Transverse colon (tissue), 4 donors: Measurements from ENCODE around the gene STIP1. TPM values are rescaled to one million over a fixed set of nuclear protein-coding genes. Genes with fewer than 3 reads are reported as not detected.
A peak's percentile ranks its signal among the peaks of the same experiment; 100 is the strongest.

Experiments used
- DNase-seq: peaks from one replicate; pipeline ENCODE4 v3.0.0-alpha.2; 2019
- H3K27ac ChIP-seq, 4 donors: fragments of 200-600 bp; sonication (generic); 2 replicates each; pipeline ENCODE4 v1.5.1; 2016 to 2018; ENCODE audit warnings: inconsistent platforms in 4 of 4
- H3K27me3 ChIP-seq: fragments of 200-600 bp; sonication (generic); 2 replicates; pipeline ENCODE4 v1.5.1; 2017; ENCODE audit warnings: inconsistent platforms
- H3K36me3 ChIP-seq, 4 donors: fragments of 200-600 bp; sonication (generic); 2 replicates each; pipeline ENCODE4 v1.5.1; 2017 to 2019; ENCODE audit warnings: inconsistent platforms in 4 of 4
- H3K4me1 ChIP-seq, 4 donors: fragments of 200-600 bp; sonication (generic); 2 replicates each; pipeline ENCODE4 v1.5.1; 2017 to 2020; ENCODE audit warnings: inconsistent platforms in 4 of 4
- H3K4me3 ChIP-seq, 4 donors: fragments of 200-600 bp; sonication (generic); 1 replicate in 1 of 4; 2 replicates in 3 of 4; pipeline versions ENCODE4 v1.5.1 to v1.6.1; 2017 to 2019; ENCODE audit warnings: inconsistent platforms in 4 of 4
- H3K9me3 ChIP-seq, 2 donors: fragments of 200-600 bp; sonication (generic); 2 replicates each; pipeline ENCODE4 v1.5.1; 2017 to 2019; ENCODE audit warnings: inconsistent platforms in 2 of 2
- EP300 ChIP-seq: sonication (generic); formaldehyde crosslinking; IDR thresholded peaks from one replicate; pipeline ENCODE4 v1.6.1; 2017; ENCODE audit warnings: antibody characterized with exemption, low read depth
- POLR2A ChIP-seq: fragments of 450-650 bp; IDR thresholded peaks from one replicate; pipeline ENCODE4 v1.6.1; 2016; ENCODE audit warnings: antibody characterized with exemption, mild to moderate bottlenecking, moderate library complexity
- POLR2AphosphoS5 ChIP-seq, 3 donors: sonication (generic); formaldehyde crosslinking; IDR thresholded peaks; one replicate each; pipeline ENCODE4 v1.6.1; 2016; ENCODE audit warnings: antibody characterized with exemption in 3 of 3
- WGBS, 2 donors: methylation state at CpG; one replicate each; pipeline ENCODE4 v1.1.5; 2018; ENCODE audit warnings: low coverage in 1 of 2; 5-methylcytosine and 5-hydroxymethylcytosine counted together
- in situ Hi-C, 4 donors: fragments of 200-750 bp; cut with MboI; loops; one replicate each; pipeline versions ENCODE4 v1.15.0 to v1.15.1; 2017; ENCODE audit warnings: low sequenced_read_pairs in 3 of 4, low pct_ligation_motif_present in 1 of 4, low pct_unique_long_range_greater_than_20kb in 1 of 4
- intact Hi-C: fragments of 100-400 bp; cut with DNase I; formaldehyde crosslinking; loops from one replicate; pipeline ENCODE4 v1.15.1; 2023; ENCODE audit warnings: low total_unique reads
- total RNA-seq, 4 donors: library from RNA; depleted of rRNA; stranded (reverse); fragments of >200 nt; gene quantifications; one replicate each; pipeline ENCODE4 v1.1.0, GENCODE V29; 2016
- TF ChIP-seq, protein P1 (sequence below), 5 experiments: fragments of 200-600 bp in 3 of 5; fragments of 450-650 bp in 2 of 5; sonication (generic) in 3 of 5; IDR thresholded peaks; 1 replicate in 2 of 5; 2 replicates in 3 of 5; pipeline ENCODE4 v1.5.1; 2016 to 2017; ENCODE audit warnings: antibody characterized with exemption in 5 of 5, inconsistent platforms in 3 of 5, mild to moderate bottlenecking in 2 of 5, moderate library complexity in 1 of 5

STIP1 gene
- total RNA-seq, 4 donors from 2014 or later: 45.3 to 181 (median 65.9) TPM

DNA sequence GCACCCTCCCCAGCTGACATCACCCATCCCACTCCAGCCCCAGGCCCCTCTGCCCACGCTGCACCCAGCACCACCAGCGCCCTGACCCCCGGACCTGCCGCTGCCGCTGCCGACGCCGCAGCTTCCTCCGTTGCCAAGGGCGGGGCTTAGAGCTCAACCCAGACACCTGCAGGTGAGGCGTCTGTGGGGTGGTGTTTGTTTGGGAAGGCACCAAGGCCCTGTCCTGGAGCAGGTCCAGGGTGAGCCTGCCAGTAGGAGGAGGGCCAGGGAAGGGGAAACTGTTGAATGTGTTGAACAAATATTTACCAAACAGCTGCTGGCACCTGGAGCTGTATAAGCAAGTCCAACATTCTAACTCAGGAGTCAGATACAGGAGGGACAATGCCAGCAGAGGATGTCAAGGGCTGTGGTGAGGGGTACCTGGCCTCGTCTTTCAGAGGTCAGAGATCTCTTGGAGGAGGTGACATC lies 51.5 kb downstream of the STIP1 start:
- in situ Hi-C loops: no loop called here
- H3K4me3 ChIP-seq: no peak overlapping the region

GRCh38 chr11:64238076-64238475 lies 52.1 kb downstream of the STIP1 start:
- no peaks in the 10 kb centered on the region for H3K36me3 ChIP-seq
- peaks cover 26 to 77% (median 62%) of the 10 kb centered on the region in 4 donors for H3K4me1 ChIP-seq
- peak; percentile 30 for DNase-seq
- intact Hi-C loops: no loop called here
- H3K4me3 ChIP-seq: no peak overlapping the region
- no peaks in the 10 kb centered on the region for H3K27me3 ChIP-seq
- H3K9me3 ChIP-seq: no peaks in the 10 kb centered on the region
- no peak for TF ChIP-seq POLR2AphosphoS5 (IDR thresholded peaks at IDR 0.05)
- no peak for TF ChIP-seq POLR2A
- no peak for TF ChIP-seq EP300
- TF ChIP-seq, protein P1, sequence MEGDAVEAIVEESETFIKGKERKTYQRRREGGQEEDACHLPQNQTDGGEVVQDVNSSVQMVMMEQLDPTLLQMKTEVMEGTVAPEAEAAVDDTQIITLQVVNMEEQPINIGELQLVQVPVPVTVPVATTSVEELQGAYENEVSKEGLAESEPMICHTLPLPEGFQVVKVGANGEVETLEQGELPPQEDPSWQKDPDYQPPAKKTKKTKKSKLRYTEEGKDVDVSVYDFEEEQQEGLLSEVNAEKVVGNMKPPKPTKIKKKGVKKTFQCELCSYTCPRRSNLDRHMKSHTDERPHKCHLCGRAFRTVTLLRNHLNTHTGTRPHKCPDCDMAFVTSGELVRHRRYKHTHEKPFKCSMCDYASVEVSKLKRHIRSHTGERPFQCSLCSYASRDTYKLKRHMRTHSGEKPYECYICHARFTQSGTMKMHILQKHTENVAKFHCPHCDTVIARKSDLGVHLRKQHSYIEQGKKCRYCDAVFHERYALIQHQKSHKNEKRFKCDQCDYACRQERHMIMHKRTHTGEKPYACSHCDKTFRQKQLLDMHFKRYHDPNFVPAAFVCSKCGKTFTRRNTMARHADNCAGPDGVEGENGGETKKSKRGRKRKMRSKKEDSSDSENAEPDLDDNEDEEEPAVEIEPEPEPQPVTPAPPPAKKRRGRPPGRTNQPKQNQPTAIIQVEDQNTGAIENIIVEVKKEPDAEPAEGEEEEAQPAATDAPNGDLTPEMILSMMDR (IDR thresholded peaks at IDR 0.05): no peak
- 66% methylated on average over 9 of the region's 9 CpGs; no CpG with 5 or more reads in 1 of the 2 donors for WGBS, 2 donors
- H3K27ac ChIP-seq: peak overlapping the region; percentile 96 to 100 (median 98)
- in situ Hi-C loops: no loop called here

More for the DNA sequence above, 51.5 kb downstream of the STIP1 start:
- Histone ChIP-seq H3K4me1 (peaks cover 20 to 72% (median 58%) of the 10 kb centered on the region in 4 donors), H3K27ac (peak overlapping the region; percentile 96 to 100 (median 98)), H3K9me3 (no peaks in the 10 kb centered on the region), H3K36me3 (no peaks in the 10 kb centered on the region), H3K27me3 (no peaks in the 10 kb centered on the region)
- DNase-seq: peak; percentile 89
- TF ChIP-seq, protein P1 (IDR thresholded peaks at IDR 0.05): peak in 2 of 5 experiments; percentile 20 to 44
- TF ChIP-seq EP300 (no peak), POLR2AphosphoS5 (IDR thresholded peaks at IDR 0.05) (peak; percentile 57 to 71 (median 64)), POLR2A (peak; percentile 60)
- intact Hi-C loops: no loop called here
- WGBS, 2 donors: 53% methylated on average over 12 of the region's 12 CpGs; no CpG with 5 or more reads in 1 of the 2 donors

GRCh38 chr11:64238999-64239398 lies 53.0 kb downstream of the STIP1 start:
- peaks cover 27 to 73% (median 58%) of the 10 kb centered on the region in 4 donors for H3K4me1 ChIP-seq
- intact Hi-C loops (no loop called here), in situ Hi-C loops (no loop called here)
- TF ChIP-seq POLR2AphosphoS5 (IDR thresholded peaks at IDR 0.05): no peak
- no peak for TF ChIP-seq EP300
- TF ChIP-seq POLR2A: no peak
- TF ChIP-seq, protein P1 (IDR thresholded peaks at IDR 0.05): no peak
- DNase-seq: no peak
- WGBS, 2 donors: 76 to 100% methylated on average over 2 to 5 of the region's 5 CpGs
- no peaks in the 10 kb centered on the region for H3K27me3 ChIP-seq
- no peak overlapping the region for H3K4me3 ChIP-seq
- H3K27ac ChIP-seq: peak overlapping the region; percentile 96 to 100 (median 98)
- H3K9me3 ChIP-seq: no peaks in the 10 kb centered on the region
- no peaks in the 10 kb centered on the region for H3K36me3 ChIP-seq

DNA sequence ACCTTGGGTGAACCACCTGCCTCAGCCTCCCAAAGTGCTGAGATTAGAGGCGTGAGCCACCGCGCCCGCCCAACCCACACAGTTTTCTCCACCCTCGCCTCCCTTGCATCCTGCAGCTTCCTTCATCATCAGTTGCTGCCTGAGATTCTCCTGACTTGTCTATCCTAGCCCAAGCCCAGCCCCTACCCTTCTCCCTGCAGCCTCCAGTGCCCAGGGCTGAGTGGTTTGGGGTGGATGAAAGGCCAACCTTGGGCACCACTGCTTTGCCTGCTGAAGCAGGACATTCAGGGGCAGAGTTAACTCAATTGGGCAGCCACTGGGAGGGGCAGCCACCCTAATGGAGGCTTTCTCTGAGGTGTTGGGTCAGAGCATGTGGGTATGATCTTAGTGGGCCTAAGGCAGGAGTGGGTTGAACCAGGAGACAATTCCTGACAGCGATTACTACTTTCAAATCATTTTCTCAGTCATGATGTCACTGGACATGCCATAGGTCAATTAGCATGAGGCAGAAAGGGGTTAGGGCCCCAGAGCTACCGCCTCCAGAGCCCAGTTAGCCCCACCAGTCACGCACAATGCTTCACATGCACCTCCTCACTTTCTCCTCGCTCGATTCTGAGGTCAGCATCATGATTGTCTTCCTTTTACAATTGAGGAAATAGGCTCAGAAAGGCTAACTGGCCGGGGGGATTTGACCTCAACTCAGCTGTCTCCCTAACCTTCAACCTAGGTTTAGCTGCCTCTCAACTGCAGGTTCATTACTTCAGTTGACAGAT lies 53.9 kb downstream of the STIP1 start:
- in situ Hi-C loops (no loop called here), intact Hi-C loops (no loop called here)
- no peaks in the 10 kb centered on the region for H3K36me3 ChIP-seq
- peak overlapping the region; percentile 96 to 100 (median 98) for H3K27ac ChIP-seq
- TF ChIP-seq EP300: no peak
- TF ChIP-seq POLR2A: no peak
- TF ChIP-seq POLR2AphosphoS5 (IDR thresholded peaks at IDR 0.05): no peak
- TF ChIP-seq, protein P1 (IDR thresholded peaks at IDR 0.05): no peak
- 65% methylated on average over 11 of the region's 11 CpGs; no CpG with 5 or more reads in 1 of the 2 donors for WGBS, 2 donors
- no peaks in the 10 kb centered on the region for H3K9me3 ChIP-seq
- H3K27me3 ChIP-seq: no peaks in the 10 kb centered on the region
- peak overlapping the region in 2 of 4 donors; percentile 82 to 83 for H3K4me3 ChIP-seq
- H3K4me1 ChIP-seq: peaks cover 30 to 74% (median 59%) of the 10 kb centered on the region in 4 donors
- DNase-seq: no peak
